Tibial nerve (tissue), 4 donors: ENCODE results near the gene ADAP1.

ENCODE experiments used
- CTCF ChIP-seq, 5 experiments: fragments of 200-600 bp in 3 of 5; fragments of 450-650 bp in 2 of 5; sonication (generic) in 3 of 5; IDR thresholded peaks; one replicate each; pipeline ENCODE4 v1.5.1; 2016 to 2019; ENCODE audit warnings: antibody characterized with exemption in 5 of 5, mild to moderate bottlenecking in 3 of 5, moderate library complexity in 2 of 5
- EP300 ChIP-seq, 2 donors: sonication (generic); formaldehyde crosslinking; IDR thresholded peaks; one replicate each; pipeline ENCODE4 v1.6.1; 2017; ENCODE audit warnings: antibody characterized with exemption in 2 of 2, mild to moderate bottlenecking in 1 of 2

GRCh38 chr7:880450-880849 lies 74.0 kb downstream of the ADAP1 start:
- TF ChIP-seq EP300 (IDR thresholded peaks at IDR 0.05) (no peak), CTCF (IDR thresholded peaks at IDR 0.05) (no peak)
